OCI-M2 (cell line): ENCODE results near the gene RAET1L.
"Not testable (repeated sequence)": the region's sequence is repeated elsewhere in the genome, so short reads cannot be mapped to it uniquely, and the experiment has no call there.

Experiments used
- DNase-seq: peaks from one replicate; lab custom pipeline; 2025; ENCODE audit not compliant: unreplicated experiment; lab: John Stamatoyannopoulos, UW

The RAET1L gene

DNA sequence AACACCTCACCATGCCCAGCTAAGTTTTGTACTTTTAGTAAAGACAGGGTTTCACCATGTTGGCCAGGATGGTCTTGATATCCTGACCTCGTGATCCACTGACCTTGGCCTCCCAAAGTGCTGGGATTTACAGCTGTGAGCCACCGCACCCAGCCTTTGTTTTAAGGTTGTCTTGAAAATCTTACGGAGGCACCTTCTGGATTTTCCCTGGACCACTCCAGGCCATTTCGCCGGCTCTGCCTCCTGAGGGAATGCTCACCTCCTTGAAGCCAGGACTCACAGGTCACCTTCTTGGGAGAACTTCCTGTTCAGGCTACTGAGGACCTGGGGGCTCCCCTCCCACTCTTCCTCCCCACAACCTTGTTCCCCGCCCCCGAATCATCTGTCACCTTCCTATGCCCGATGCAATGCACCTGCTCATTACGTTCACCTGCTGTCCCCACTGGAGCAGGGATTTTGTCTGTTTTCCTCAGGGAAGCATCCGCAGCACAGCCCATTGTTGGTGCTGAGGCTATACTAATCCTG lies 19.4 kb upstream of the RAET1L start:
- DNase-seq = no peak

DNA sequence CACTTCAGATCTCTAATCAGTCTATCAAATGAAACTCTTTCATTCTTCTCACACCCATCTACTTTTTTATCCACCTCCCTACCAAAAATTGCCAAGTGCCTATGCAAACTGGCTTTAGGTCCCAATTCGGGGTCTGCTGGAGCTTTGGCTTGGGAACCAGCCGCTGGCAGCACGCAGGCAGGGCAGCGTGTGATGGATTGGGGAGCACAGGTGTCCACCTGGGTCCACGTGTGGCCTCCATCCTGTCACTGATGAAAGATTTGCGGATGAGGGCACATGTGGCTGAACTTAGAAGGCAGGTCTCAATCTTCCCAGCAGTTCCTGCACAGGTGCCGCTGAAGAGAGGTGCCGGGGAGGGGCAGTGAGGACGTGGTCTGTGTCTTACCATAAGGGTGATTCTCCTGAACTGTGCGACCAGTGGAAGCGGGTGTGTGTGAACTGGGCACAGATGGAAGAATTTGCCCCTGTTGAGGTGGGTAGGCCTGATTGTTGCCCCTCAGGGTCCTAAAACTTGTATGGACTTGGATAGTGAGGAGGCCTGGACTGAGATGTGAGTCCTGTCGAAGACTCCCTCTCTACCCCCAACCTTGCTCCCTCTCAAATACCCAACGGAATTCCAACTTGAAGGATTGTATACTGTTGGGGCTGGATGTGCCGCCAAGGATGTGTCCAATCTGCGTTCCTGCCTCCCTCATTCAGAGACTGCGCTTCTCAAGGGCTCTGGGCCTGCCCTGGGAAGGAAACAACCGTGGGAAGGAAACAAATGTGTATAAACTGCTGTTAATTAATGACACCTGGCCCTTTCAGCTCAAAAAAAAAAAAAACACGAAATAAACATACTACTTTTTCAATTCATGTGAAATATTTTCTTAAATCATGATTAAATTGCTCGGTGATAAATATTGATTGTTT lies 18.4 kb upstream of the RAET1L start:
- no peak for DNase-seq

DNA sequence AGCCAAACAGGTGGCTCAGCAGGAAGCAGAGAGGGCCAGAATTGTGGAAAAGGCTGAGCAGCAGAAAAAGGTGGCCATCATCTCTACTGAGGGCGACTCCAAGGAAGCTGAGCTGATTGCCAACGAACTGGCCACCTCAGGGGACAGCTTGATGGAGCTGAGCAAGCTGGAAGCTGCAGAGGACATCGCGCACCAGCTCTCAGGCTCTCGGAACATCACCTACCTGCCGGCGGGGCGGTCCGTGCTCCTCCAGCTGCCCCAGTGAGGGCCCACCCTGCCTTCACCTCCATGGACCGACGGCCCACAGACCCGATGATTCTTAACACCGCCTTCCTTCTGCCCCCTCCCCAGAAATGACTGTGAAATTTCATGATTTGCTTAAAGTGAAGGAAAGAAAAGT lies 17.8 kb upstream of the RAET1L start:
- no peak for DNase-seq

DNA sequence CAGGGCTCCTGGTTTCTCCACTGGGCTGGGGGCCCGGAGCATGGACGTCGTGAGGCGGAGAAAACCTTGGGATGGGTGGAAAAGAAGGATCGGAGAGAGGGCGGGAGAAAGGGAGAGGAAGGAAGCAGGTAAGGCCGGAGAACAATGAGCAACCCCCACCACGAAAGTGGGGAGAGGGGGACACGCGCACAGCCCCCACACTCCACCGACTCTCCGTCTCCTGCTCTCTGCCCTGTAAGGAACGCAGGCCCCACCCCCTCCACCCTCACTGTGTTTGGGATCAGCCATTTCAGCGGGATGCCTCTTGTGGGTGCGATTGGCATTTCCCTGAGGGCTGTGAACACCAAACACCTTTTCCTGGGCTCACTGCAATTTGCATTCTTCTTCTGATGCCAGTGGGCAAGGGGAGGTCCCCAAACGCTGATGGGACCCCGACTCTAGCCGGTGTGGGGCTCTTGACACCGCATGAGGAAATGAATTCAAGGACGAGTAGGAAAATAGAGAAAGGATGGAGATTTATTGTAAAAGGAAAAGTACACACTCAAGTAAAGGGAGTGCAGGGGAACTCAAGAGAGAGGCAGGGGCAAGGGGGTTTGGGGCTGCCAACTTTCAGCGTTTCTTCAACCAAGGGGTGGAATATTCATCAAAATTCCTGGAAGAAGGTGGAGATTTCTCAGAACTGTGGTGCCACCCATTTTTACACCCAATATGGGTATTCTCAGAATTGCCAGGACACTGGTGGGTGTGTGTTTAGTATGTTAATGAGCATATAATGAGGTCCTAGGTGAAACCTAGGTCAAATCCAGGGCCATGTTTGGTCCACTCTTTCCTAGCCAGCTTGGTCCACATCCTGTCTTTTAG lies 13.1 kb upstream of the RAET1L start:
- no peak for DNase-seq

DNA sequence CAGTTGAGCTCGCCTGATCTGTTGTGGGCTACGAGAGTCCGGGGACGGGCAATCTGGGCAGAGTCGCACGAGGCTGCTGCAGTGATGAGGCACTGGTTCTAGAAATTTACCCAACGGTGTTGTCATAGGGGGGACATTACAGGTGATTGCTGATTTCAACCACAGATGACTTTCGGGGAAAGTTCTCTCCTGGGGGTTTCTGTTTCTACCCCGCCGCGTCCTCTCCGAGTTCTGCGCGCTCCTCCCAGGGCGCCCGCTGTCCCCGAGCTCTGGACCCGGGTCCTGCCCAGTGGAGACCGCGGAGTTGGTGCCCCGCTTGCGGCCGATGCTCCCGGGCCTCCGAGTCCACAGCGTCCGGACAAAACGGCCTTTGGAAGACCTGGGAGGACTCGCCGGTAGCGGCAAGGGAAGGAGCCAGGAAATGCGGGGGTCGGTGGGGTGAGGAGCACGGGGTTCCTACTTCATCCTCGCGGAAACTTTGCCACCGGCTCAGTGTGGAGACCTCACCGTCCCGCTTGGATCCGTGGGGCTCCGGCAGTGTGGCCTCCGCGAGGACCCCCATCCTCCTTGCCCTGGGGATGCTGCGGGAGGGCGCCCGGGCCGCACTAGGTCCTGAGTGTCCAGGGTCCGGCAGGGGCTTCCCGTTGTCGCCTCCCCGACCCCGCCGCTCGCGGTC lies 12.3 kb upstream of the RAET1L start:
- DNase-seq = no peak

DNA sequence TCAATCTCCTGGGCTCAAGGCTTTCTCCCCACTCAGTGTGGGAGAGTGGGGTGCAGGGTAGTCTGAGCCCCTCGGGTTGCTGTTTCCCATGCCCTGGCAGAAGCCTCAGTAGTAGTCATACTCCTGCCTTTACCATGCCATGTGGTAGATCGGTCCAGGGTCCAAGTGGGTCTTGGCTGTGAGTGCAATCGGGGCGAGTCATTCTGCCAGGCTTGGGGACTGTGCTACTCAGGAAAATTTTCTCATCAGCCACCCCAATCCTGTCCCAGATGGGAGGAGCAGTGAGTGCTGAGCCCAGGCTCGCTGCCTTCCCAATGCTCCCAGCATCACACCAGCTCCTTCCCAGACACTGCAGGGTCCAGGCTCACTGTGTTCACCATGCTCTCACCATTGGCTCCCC lies 10.7 kb upstream of the RAET1L start:
- no peak for DNase-seq

DNA sequence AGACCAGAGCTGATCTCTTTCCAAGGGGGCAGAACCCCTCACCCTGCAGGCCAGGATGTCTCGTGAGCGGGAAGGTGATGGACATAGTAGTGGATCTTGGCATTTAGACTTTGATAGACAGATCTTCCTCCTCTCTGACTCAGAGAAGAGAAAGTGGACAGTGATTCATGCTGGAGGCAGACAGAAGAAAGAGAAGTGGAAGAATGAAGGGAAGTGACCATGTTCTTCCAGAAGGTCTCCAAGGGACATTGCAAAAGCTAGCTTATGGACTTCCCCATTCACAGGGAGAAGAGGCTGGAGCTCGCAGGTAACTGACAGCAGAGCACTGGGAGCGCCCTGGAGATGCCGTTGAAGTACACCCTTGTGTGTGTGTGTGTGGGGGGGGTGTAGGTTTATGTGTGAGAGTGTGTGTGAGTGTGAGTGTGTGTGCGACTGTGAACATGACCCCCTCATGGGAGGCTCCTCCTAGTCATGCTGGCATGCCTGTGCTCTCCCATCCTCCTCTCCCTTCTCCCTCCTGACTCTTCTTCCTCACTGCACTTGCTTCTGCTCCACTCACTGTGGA lies 8.0 kb upstream of the RAET1L start:
- DNase-seq = no peak

DNA sequence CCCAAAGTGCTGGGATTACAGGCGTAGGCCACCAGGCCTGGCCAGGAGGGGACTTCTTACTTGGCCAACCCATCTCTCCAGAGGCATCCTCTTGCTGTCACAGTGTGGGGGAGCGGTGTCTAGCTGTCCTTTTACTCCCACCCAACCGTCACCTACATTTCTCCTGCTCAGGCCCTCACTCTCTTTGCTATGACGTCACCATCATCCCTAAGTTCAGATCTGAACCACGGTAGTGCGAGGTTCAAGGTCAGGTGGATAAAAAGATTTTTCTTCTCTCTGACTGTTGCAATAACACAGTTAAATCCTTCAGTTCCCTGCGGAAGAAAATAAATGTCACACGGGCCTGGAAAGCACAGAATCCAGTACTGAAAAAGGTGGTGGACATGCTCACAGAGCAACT lies 7.3 kb upstream of the RAET1L start:
- DNase-seq = no peak

DNA sequence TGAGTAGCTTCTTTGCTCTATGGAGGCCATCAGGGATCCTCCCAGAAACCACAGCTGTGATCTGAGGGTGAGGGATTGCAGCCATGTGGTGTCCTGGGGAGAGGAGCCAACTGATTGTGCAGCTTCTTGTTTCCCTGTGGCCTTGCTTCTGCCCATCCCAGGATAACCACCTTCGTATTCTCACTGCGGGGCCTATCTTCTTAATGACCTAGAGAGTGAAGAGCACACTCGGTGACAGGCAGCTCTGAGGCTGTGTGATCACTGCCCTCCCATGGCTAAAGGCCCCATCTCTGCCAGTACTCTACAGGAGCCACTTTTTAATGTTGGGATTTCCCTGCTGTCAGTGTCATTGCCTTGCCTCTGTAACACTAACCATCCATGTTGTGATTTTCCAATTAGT lies 5.3 kb upstream of the RAET1L start:
- DNase-seq = no peak

DNA sequence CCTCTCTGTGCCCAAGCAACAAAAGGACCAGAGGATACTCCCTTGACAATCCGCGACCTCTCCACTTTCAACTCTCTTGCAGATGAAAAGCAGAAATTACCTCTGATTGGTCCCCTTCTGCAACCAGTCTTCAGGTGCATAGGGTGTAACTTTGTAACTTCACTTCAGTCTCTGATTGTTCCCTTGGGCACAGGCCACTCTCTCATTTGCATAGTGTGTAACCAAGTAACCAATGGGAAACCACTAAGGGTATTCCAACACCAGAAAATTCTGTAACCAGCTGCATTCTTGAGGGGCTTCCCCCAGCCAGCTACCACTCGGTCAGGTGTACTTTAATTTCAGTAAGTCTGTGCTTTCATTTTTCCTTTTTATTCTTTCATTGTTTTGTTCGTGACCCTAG lies 4.4 kb upstream of the RAET1L start:
- DNase-seq = no peak

DNA sequence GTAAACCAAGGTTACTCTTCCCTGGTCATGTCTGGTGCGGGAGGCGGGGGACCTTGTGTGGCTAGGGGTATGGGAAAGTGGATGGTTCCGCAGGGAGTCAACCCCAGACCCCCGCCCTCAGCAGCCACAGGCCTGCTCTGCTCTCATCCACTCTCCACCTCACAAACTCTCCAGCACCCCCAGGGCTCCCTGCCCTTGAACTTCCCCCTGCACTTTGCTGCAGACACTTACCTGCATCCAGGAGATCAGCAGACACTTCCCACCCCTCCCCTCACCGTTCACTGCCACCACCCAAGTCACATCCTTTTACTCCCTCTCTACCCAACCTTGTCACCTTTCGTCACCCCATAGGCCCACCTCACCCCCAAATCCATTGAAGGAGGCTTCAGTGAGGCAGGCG lies 3.9 kb upstream of the RAET1L start:
- DNase-seq = no peak

DNA sequence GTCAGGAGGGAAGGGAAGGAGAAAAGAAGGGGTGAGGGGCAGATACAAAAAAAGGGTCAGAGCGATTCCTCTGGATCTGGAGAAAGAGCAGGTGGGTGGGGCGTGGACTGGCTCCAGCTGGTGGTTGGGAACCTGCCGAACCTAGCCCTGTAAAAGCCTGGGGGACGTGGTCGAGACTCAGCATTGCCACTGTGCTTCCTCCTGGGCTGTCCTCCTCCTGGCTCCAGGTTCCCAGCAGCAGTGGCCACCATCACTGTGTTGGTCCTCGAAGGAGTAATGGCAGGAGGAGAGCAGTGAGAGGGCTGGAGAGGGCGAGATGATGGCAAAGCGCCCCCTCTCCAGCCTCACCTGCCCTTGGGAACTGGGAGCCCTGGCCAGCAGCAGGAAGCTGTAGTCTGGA lies 3.5 kb upstream of the RAET1L start:
- DNase-seq = no peak

DNA sequence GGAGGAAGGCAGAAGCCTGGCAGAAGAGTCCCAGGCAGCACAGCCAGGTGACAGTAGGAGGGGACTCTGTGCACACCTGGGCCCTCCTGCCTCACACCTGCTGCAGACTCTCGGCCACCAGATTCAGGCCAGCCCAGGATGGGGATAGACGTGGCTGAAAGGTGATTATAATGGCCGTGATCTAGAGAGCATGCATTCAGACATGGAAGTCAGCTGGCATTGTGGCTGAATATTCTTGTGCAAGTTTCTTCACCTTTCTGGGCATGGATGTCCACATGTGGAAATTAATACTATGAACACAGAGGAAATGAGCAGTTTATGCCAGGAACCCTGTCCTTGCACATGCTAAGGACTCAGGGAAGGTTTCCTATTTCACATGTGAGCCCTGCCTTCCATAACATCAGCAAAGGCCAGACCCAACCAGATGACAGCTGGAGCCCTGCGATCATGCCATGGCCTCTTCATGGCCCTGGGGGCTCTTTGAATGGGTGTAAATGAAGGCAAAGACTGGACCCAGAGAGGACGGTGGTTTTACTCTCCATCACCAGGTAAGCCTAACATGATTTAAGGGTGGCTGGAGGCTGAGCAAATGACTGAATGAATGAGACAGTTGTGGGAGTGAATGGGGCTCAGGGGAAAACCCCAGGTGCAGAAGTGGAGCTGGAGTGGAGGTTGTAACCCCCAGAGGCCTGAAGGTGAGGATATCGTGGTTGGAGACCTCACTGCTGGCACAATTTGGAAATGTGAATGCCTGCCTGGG lies 2.7 kb upstream of the RAET1L start:
- no peak for DNase-seq

DNA sequence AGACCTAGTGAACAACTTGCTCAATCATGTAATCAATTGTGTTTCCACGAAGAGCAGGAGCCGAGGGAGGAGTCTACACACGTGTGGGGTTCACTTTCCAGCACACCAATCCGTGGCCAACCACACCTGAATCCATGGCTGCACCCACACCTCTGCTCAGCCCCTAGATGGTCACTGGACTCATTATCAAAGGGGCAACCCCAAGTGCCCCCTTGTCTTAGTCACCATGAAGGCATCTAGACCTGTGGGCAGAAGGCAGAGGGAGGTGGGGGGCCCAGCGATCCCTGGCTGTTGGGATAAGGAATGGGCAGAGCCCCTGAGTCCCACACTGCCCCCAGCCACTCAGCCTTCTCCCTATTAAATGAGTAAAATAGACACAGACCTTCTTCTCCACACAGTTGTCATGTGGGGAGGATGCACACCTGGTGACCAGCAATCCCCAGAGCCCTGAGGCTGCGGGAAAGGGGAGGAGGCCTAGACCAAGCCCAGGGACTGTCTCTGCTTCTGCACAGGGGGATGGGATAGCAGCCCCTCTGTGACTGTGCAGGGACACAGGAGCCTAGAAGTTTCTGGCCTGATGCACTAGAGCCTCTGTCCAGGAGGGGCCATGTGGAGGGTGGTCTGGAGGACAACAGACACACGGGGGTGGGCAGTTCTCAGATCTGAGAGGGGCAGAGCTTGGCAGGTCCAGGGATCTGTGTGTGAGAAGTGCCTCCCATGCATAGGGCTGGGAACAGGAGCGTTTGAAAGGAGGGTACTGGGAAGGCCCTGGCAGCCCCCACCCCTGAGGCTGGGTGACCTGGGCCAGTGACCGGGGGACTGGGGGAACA lies 1.9 kb upstream of the RAET1L start:
- no peak for DNase-seq

DNA sequence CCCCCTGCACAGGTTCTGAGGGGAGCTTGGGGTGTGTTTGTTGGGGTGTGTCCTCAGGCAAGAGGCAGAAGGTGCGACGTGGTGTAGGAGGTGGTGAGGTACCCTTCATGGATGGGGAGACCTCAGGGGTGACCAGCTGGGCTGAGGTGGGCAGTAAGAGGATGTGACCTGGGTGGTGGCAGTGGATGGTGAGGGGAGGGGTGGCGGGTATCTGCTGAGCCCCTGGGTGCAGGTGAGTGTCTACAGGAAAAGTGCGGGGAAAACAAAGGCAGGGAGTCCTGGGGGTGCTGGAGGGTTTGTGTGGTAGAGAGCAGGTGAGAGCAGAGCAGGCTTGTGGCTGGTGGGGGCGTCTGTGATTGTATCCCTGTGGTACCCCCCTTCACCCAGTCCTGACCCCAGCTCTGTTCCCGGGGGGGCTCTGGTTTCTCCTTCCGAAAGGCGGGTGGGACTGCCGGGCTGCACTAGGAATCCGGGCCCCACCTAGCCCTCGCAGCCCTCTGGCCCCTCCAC lies 631 bp downstream of the RAET1L start:
- DNase-seq = no peak

DNA sequence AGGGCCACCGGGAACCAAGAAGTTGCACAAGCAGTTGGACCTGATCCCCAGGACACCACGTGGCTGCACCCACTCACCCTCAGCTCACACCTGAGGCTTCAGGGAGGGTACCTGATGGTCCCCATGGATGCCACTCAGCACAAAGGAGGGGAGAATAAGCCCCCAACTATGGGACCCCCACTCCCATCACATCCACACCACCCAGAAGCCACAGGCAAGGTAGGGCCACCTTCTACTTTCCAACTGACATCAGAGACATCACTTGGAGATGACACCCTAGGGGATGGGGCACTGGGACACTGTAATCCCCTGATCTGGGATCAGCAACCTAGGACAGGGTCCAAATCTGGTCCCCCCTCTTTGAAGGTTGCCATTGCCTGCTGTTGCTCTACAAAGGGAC lies 1.3 kb downstream of the RAET1L start:
- DNase-seq = not testable (repeated sequence)

DNA sequence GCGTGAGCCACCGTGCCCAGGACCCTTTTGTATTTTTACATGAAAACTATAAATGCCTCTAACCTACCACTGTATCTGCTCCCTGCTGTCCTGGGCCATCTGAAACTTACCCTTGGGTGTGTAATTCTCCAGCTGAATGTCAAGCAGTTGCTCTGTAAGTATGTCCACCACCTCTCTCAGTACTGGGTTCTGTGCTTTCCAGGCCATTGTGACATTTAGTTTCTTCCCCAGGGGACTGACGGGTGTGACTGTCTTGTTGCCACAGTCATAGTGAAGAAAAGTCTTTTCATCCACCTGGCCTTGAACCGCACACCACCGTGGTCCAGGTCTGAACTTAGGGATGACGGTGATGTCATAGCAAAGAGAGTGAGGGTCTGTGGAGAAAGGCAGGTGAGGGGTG lies 3.5 kb downstream of the RAET1L start:
- not testable (repeated sequence) for DNase-seq

DNA sequence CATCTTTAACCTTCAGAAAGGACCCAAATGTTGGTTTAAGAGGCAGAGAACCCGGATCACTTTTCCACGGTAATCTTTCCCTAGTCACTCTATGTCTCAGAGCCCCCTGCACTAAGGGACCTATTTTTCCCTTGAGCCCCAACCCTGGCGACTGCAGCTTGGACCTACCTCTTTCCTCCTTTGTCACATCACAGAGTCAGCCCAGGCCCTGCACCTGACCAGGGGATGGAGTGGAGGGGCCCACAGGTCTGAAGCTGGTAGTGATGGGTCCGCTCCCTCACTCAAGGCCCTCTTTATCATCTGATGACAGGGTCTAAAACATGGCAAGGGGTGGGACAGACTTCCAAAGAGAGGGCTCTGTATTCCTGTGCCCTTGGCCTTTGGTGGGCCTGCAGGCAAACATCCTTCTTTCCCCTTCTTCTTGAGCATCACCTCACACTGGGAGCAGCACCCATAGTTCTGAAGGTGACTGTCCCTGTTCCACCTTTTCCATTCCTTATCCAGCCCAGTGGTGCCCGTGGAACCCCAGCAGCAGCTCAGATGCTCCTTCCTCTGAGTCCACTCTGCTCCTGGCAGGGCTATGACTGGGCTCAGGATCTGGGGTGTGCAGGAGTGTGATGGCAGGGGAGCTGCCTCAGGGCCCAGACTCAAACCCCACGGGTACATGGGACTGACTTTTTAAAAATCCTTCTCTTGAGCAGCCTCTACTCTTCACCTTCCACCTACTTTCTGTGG lies 6.3 kb downstream of the RAET1L start:
- no peak for DNase-seq

DNA sequence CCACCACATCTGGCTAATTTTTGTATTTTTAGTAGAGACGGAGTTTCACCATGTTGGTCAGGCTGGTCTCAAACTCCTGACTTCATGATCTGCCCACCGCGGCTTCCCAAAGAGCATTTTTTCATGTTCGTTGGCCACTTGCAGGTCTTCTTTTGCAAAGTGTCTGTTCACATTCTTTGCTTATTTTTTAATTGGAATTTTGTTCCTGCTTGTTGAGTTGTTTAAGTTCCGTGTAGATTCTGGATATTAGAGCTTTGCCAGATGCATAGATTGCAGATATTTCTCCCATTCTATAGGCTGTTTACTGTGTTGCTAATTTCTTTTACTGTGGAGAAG lies 8.2 kb downstream of the RAET1L start:
- DNase-seq = not testable (repeated sequence)
